H1 (cell line): ENCODE data around the gene SYT2. TPM values are rescaled to one million over a fixed set of nuclear protein-coding genes. Genes with fewer than 3 reads are reported as not detected.

Source experiments
- TBP ChIP-seq: IDR thresholded peaks from 2 replicates; pipeline ENCODE4 v1.6.1; 2011; ENCODE audit warnings: low read depth, low read length, improper control_type of control experiment
- polyA plus RNA-seq, 7 experiments: library from polyadenylated mRNA; depleted of rRNA in 3 of 7; stranded (reverse) in 5 of 7; unstranded in 2 of 7; fragments of >200 nt in 5 of 7; fragments of 200-250 nt in 2 of 7; gene quantifications; 1 replicate in 5 of 7; 2 replicates in 1 of 7; 4 replicates in 1 of 7; pipeline versions ENCODE4 v1.2.1 to v1.2.3, GENCODE V29; 2011 to 2013; ENCODE audit warnings: missing spikeins in 2 of 7, mixed read lengths in 2 of 7
- total RNA-seq: library from RNA; stranded (reverse); fragmentation: NEBNext Ultra II Directional; extraction: Animal tissue kit (Norgen Biotek cat#: 25700); gene quantifications from 2 replicates; pipeline ENCODE4 v1.2.1, GENCODE V29; 2021

SYT2 gene
- total and polyA plus RNA-seq, 2 of the 8 experiments (the other 6 are each of a cell fraction or from before 2014, with no cell fraction given) = 2.8 to 11.0 TPM

GRCh38 chr1:202588503-202589189, 121.6 kb downstream of the SYT2 start (continued):
- TF ChIP-seq TBP = no peak
